OCI-LY7 (cell line): ENCODE data around the gene NF1. TPM values are rescaled to one million over a fixed set of nuclear protein-coding genes. Genes with fewer than 3 reads are reported as not detected.

Experiments
- BruUV-seq: library from RNA; stranded (reverse); fragments of 400-500 nt; replicated peaks from 2 replicates; lab custom pipeline; 2021; lab: Mats Ljungman, UMichigan
- CTCF ChIA-PET: fragments of 300-600 bp; sonication (Branson Sonifier 250); formaldehyde crosslinking; loops from one replicate; lab custom pipeline; 2022; ENCODE audit warnings: antibody characterized with exemption; ENCODE audit not compliant: unreplicated experiment; lab: Charles Lee
- POLR2A ChIA-PET: fragments of 300-600 bp; sonication (Branson Sonifier 250); formaldehyde crosslinking; loops from one replicate; lab custom pipeline; 2022; ENCODE audit warnings: antibody characterized with exemption; lab: Charles Lee
- DNase-seq: peaks from one replicate; pipeline ENCODE4 v3.0.0-alpha.2; 2015; ENCODE audit warnings: low spot score
- H2AFZ ChIP-seq: fragments of 200-600 bp; sonication (generic), shearing (Covaris generic); 2 replicates; pipeline ENCODE4 v1.6.1; 2014; ENCODE audit warnings: mild to moderate bottlenecking, antibody characterized with exemption, low read length, moderate library complexity
- H3K27ac ChIP-seq: fragments of 200-600 bp; sonication (generic); 2 replicates; pipeline ENCODE4 v1.5.1; 2014; ENCODE audit warnings: mixed run types, low read depth, mild to moderate bottlenecking, moderate library complexity, low read length, inconsistent platforms; ENCODE audit not compliant: poor library complexity, severe bottlenecking
- H3K36me3 ChIP-seq: fragments of 200-600 bp; sonication (generic); 2 replicates; pipeline ENCODE4 v1.6.1; 2014; ENCODE audit warnings: mild to moderate bottlenecking, antibody characterized with exemption, low read length, moderate library complexity, mixed read lengths; ENCODE audit not compliant: insufficient read depth
- H3K4me1 ChIP-seq: fragments of 200-600 bp; sonication (generic); 2 replicates; pipeline ENCODE4 v1.5.1; 2014; ENCODE audit warnings: mild to moderate bottlenecking, low read length; ENCODE audit not compliant: insufficient read depth, poor library complexity, severe bottlenecking
- H3K4me2 ChIP-seq: fragments of 200-600 bp; sonication (generic); 2 replicates; pipeline ENCODE4 v1.6.1; 2014; ENCODE audit warnings: mild to moderate bottlenecking, low read length
- H3K4me3 ChIP-seq: fragments of 200-600 bp; sonication (generic); 2 replicates; pipeline ENCODE4 v1.5.1; 2014; ENCODE audit warnings: mild to moderate bottlenecking, low read depth, low read length; ENCODE audit not compliant: poor library complexity, severe bottlenecking
- H3K79me2 ChIP-seq: fragments of 200-600 bp; sonication (generic); 2 replicates; pipeline ENCODE4 v1.6.1; 2016; ENCODE audit warnings: low read depth, mild to moderate bottlenecking, low read length, moderate library complexity, mixed read lengths; ENCODE audit not compliant: insufficient read depth
- H3K9me2 ChIP-seq: fragments of 200-600 bp; sonication (generic); 2 replicates; pipeline ENCODE4 v1.6.1; 2016; ENCODE audit warnings: mild to moderate bottlenecking, low read length, mixed read lengths; ENCODE audit not compliant: insufficient read depth
- H3K9me3 ChIP-seq: fragments of 200-600 bp; sonication (generic); 2 replicates; pipeline ENCODE4 v1.6.1; 2014; ENCODE audit warnings: mild to moderate bottlenecking, mixed run types, low read length, mixed read lengths
- H4K20me1 ChIP-seq: fragments of 200-600 bp; sonication (generic); 2 replicates; pipeline ENCODE4 v1.6.1; 2014; ENCODE audit warnings: mild to moderate bottlenecking, antibody characterized with exemption, low read length, moderate library complexity, mixed read lengths; ENCODE audit not compliant: insufficient read depth
- CTCF ChIP-seq: fragments of 200-600 bp; sonication (generic); conservative IDR thresholded peaks from 2 replicates; pipeline ENCODE4 v1.5.1; 2014; ENCODE audit warnings: mild to moderate bottlenecking, antibody characterized with exemption, low read length, moderate library complexity, mixed read lengths
- EZH2phosphoT487 ChIP-seq: fragments of 200-600 bp; sonication (generic); IDR thresholded peaks from 2 replicates; pipeline ENCODE4 v1.6.1; 2018; ENCODE audit warnings: low read depth, borderline replicate concordance, mild to moderate bottlenecking, mixed run types, antibody characterized with exemption, low read length, moderate library complexity, mixed read lengths
- intact Hi-C: fragments of 100-400 bp; cut with micrococcal nuclease; formaldehyde crosslinking; loops from one replicate; pipeline ENCODE4 v1.10.0; 2022; ENCODE audit not compliant: unreplicated experiment
- total RNA-seq, 2 experiments: library from RNA; depleted of rRNA in 1 of 2; stranded (reverse); fragments of >200 nt in 1 of 2; shearing (Covaris generic) in 1 of 2; gene quantifications; 2 replicates each; pipeline ENCODE4 v1.2.3, GENCODE V29; 2014 to 2022

NF1 gene
- total RNA-seq, 2 experiments from 2014 or later, result 38.7 to 64.8 TPM

DNA sequence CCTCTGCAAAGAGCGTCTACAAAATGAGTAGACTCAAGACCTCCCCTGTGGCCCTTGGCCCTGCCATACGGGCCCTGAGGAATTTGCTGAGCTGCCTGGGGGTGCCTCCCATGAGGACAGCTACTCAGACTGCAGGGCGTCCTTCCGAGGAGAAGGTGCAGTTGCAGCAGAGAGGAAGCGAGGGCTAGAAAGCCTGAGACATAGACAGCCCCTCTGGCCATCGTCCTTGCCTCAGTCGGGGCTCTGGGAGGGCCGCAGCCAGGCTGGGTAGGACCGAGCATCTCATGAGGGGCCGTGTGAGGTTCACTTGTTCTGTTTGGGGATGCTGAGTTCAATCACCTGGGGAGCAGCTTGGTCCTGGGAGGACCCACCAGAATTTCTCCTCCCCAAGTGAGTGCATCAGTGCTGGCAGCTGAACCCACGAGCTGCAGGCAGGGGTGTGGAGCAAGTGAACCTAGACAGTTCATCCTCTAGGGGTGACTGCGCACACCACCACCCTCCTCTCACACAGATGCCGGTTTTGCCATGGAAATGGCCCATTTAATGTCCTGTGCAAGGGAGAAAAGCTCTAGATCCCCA, 317.0 kb downstream of the NF1 start:
- H3K79me2 ChIP-seq, result no peaks in the 10 kb centered on the region
- ChIA-PET POLR2A (no interaction called here), CTCF (no interaction called here)
- no peaks in the 10 kb centered on the region for H3K9me2 ChIP-seq
- H3K9me3 ChIP-seq, result no peaks in the 10 kb centered on the region
- TF ChIP-seq EZH2phosphoT487, result no peak
- TF ChIP-seq CTCF, result no peak
- H3K4me1 ChIP-seq, result no peaks in the 10 kb centered on the region
- intact Hi-C loops, result no loop called here
- no peak for DNase-seq
- no peak overlapping the region for H2AFZ ChIP-seq
- H3K27ac ChIP-seq, result no peak overlapping the region
- no peaks in the 10 kb centered on the region for H3K36me3 ChIP-seq
- no peak overlapping the region for H3K4me3 ChIP-seq
- BruUV-seq, result no TSS peak
- no peaks in the 10 kb centered on the region for H4K20me1 ChIP-seq
- H3K4me2 ChIP-seq, result no peak overlapping the region

- ChIA-PET POLR2A (no interaction called here), CTCF (no interaction called here)
- Histone ChIP-seq H3K9me2 (no peaks in the 10 kb centered on the region), H3K4me3 (no peak overlapping the region), H3K27ac (no peak overlapping the region), H3K36me3 (no peaks in the 10 kb centered on the region), H3K4me1 (no peaks in the 10 kb centered on the region), H3K4me2 (no peak overlapping the region), H3K9me3 (no peaks in the 10 kb centered on the region), H4K20me1 (no peaks in the 10 kb centered on the region), H2AFZ (no peak overlapping the region), H3K79me2 (no peaks in the 10 kb centered on the region)
- TF ChIP-seq EZH2phosphoT487 (no peak), CTCF (no peak)
- no TSS peak for BruUV-seq
- intact Hi-C loops, result no loop called here
- DNase-seq, result no peak
Measured at GRCh38 chr17:31412511-31412910, 317.7 kb downstream of the NF1 start.

DNA sequence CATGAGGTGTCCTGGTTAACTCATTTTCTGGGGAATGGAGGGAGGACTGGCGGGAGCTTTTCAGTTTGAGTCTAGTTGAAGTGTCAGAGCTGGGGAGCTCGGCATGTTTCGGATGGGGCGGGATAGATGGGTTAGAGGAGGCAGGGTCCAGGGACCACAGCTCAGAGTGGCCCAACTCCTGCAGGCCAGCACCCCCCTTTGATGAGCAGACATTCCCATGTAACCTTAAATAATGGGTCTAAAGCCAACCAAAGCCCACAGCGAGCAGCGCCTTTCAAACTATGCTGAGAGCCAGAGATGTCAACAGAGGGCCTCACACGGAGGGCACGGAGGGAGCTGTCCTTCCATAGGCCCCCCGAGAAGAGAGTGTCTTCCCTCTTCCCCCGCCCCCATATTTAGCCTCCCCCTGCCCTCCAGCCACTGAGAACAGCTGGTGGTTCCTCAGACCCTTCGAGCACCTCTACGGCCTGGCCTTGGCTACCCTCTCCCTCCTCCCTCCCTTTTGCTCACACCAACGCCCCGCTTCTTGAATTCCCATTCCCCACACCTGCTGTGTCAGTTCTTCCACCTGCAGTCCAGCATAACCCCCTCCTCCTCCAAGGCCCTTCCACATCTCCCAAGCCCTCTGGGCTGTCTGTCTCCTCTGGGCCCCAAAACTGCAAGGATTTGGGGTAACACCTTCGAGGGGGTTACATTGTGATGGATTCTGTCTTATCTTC, 318.5 kb downstream of the NF1 start:
- POLR2A ChIA-PET, result no interaction called here
- H4K20me1 ChIP-seq, result no peaks in the 10 kb centered on the region
- CTCF ChIA-PET, result no interaction called here
- no peak overlapping the region for H3K27ac ChIP-seq
- H3K36me3 ChIP-seq, result no peaks in the 10 kb centered on the region
- no peaks in the 10 kb centered on the region for H3K79me2 ChIP-seq
- BruUV-seq, result no TSS peak
- H3K9me3 ChIP-seq, result no peaks in the 10 kb centered on the region
- no peak overlapping the region for H3K4me3 ChIP-seq
- TF ChIP-seq CTCF (no peak), EZH2phosphoT487 (no peak)
- intact Hi-C loops, result no loop called here
- no peaks in the 10 kb centered on the region for H3K4me1 ChIP-seq
- no peak for DNase-seq
- no peak overlapping the region for H2AFZ ChIP-seq
- H3K9me2 ChIP-seq, result no peaks in the 10 kb centered on the region
- no peak overlapping the region for H3K4me2 ChIP-seq
